Right lobe of liver (tissue), 6 donors: ENCODE measurements around the gene VPS35. TPM values are rescaled to one million over a fixed set of nuclear protein-coding genes. Genes with fewer than 3 reads are reported as not detected.

Source experiments
- ATAC-seq, 4 donors: fragments of 200-7000 bp; cut with Tn5 transposase; one replicate each; pipeline ENCODE4 v1.9.1; 2020; ENCODE audit warnings: mild to moderate bottlenecking in 4 of 4, moderate library complexity in 4 of 4
- DNase-seq, 3 donors: peaks; one replicate each; pipeline ENCODE4 v3.0.0-alpha.2; 2020
- H3K27ac ChIP-seq, 3 donors: fragments of 200-600 bp; one replicate each; pipeline ENCODE4 v1.8.0; 2022
- H3K27me3 ChIP-seq, 2 donors: fragments of 200-600 bp; one replicate each; pipeline ENCODE4 v1.8.0; 2022
- H3K36me3 ChIP-seq, 4 donors: fragments of 200-600 bp; sonication (generic) in 1 of 4; one replicate each; pipeline versions ENCODE4 v1.5.1 to v1.8.0; 2017 to 2022; ENCODE audit warnings: control low read depth in 1 of 4
- H3K4me1 ChIP-seq, 4 donors: fragments of 200-600 bp; sonication (generic) in 1 of 4; one replicate each; pipeline versions ENCODE4 v1.5.1 to v1.8.0; 2017 to 2022; ENCODE audit warnings: control low read depth in 1 of 4
- H3K4me3 ChIP-seq, 3 donors: fragments of 200-600 bp; one replicate each; pipeline ENCODE4 v1.8.0; 2022
- H3K9me3 ChIP-seq, 4 donors: fragments of 200-600 bp; sonication (generic) in 1 of 4; one replicate each; pipeline versions ENCODE4 v1.5.1 to v1.8.0; 2017 to 2022; ENCODE audit warnings: control low read depth in 1 of 4
- POLR2A ChIP-seq: fragments of 450-650 bp; IDR thresholded peaks from one replicate; pipeline ENCODE4 v1.6.1; 2017; ENCODE audit warnings: antibody characterized with exemption, mild to moderate bottlenecking
- WGBS: methylation state at CpG from one replicate; pipeline ENCODE4 v1.1.6; 2018; ENCODE audit warnings: low coverage, low lambda C conversion rate; ENCODE audit not compliant: insufficient coverage; ENCODE audit errors: missing lambda C conversion rate; 5-methylcytosine and 5-hydroxymethylcytosine counted together
- intact Hi-C, 2 donors: fragments of 100-400 bp; cut with DNase I; formaldehyde crosslinking; loops; one replicate each; pipeline versions ENCODE4 v1.11.2 to v1.14.1; 2022
- total RNA-seq, 6 experiments: library from RNA; depleted of rRNA in 2 of 6; stranded (reverse); fragments of >200 nt in 2 of 6; fragmentation: NEBNext Ultra II Directional in 3 of 6; extraction: Animal tissue kit (Norgen Biotek cat#: 25700) in 3 of 6; gene quantifications; one replicate each; pipeline versions ENCODE4 v1.1.0 to v1.2.4, GENCODE V29; 2016 to 2023
- TF ChIP-seq, protein P1 (sequence below), 4 donors: fragments of 200-600 bp in 3 of 4; fragments of 450-650 bp in 1 of 4; IDR thresholded peaks; one replicate each; pipeline versions ENCODE4 v1.5.1 to v1.8.0; 2016 to 2022; ENCODE audit warnings: antibody characterized with exemption in 4 of 4, mild to moderate bottlenecking in 2 of 4
- donor health status: DM: no; HTN: yes; CAD: no.
- donor health status: DM: no; HTN: no; CAD: no.
- donor health status: DM: no; HTN: no; CAD: no.
- donor health status: DM: no; HTN: yes; CAD: no.
- donor health status: DM: no; HTN: yes; CAD: no.

Gene VPS35
- total RNA-seq, 6 experiments from 2014 or later: 18.0 to 36.5 (median 28.9) TPM

DNA sequence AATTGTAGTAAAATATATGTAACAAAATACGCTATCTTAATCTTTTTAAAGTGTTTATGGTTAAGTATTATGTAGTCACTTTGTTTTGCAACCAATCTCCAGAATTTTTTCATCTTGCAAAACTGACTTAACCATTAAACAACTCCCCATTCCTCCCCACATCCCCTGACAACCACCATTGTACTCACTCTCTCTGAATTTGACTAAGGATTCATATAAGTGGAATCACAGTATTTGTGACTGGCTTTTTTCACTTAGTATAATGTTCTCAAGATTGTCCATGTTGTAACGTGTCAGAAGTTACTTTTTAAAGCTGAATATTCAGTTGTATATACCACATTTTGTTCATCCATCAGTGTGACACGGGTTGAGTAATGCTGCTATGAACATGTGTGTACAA is 11.1 kb upstream of the VPS35 start:
- ATAC-seq (no peak), DNase-seq (no peak)
- intact Hi-C loops: no loop called here
- no peak overlapping the region for H3K27ac ChIP-seq
- H3K9me3 ChIP-seq: no peaks in the 10 kb centered on the region
- H3K27me3 ChIP-seq: no peaks in the 10 kb centered on the region
- no peak overlapping the region for H3K4me3 ChIP-seq
- no peaks in the 10 kb centered on the region for H3K36me3 ChIP-seq
- 89% methylated on average over 3 of the region's 3 CpGs for WGBS
- TF ChIP-seq POLR2A: no peak
- TF ChIP-seq, protein P1, sequence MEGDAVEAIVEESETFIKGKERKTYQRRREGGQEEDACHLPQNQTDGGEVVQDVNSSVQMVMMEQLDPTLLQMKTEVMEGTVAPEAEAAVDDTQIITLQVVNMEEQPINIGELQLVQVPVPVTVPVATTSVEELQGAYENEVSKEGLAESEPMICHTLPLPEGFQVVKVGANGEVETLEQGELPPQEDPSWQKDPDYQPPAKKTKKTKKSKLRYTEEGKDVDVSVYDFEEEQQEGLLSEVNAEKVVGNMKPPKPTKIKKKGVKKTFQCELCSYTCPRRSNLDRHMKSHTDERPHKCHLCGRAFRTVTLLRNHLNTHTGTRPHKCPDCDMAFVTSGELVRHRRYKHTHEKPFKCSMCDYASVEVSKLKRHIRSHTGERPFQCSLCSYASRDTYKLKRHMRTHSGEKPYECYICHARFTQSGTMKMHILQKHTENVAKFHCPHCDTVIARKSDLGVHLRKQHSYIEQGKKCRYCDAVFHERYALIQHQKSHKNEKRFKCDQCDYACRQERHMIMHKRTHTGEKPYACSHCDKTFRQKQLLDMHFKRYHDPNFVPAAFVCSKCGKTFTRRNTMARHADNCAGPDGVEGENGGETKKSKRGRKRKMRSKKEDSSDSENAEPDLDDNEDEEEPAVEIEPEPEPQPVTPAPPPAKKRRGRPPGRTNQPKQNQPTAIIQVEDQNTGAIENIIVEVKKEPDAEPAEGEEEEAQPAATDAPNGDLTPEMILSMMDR (IDR thresholded peaks at IDR 0.05): no peak
- no peaks in the 10 kb centered on the region for H3K4me1 ChIP-seq

DNA sequence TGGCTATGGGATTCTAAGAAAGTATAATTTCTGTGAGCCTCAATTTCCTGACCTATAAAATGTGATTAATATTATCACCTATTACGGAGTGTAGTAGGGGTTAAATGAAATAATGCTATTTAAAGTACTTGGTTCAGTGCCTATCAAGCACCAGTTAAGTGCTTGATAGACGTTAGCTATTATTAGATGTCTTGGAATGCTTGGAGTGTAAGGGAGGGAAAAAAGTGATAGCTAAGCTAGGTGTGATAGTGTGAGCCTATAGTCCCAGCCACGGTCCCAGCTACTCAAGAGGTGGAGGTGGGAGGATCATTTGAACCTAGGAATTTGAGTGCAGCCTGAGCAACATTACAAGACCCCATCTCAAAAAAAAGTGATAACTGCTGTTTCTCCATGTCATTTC is 8.0 kb upstream of the VPS35 start:
- intact Hi-C loops: no loop called here
- H3K4me1 ChIP-seq: no peaks in the 10 kb centered on the region
- WGBS: 80% methylated on average over 3 of the region's 3 CpGs
- no peak for DNase-seq
- H3K9me3 ChIP-seq: no peaks in the 10 kb centered on the region
- no peaks in the 10 kb centered on the region for H3K27me3 ChIP-seq
- no peak overlapping the region for H3K27ac ChIP-seq
- H3K4me3 ChIP-seq: no peak overlapping the region
- TF ChIP-seq, protein P1 (IDR thresholded peaks at IDR 0.05): no peak
- no peak for TF ChIP-seq POLR2A
- no peak for ATAC-seq
- no peaks in the 10 kb centered on the region for H3K36me3 ChIP-seq

DNA sequence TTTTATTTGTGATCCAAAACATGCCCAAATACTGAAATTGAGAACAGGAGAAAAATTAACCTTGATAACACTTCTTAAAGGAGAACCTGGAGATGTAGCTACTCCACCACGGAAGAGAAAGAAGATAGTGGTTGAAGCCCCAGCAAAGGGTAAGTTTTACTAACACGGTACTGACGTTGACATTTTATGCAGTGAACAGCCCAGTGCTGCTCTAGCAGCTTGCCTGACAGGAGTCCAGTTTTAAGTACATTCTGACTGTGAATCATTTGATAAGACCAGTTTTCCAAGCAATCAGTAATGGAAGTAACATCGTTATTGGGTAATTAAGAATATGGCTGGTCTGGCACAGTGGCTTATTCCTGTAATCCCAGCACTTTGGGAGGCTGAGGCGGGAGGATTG is 7.0 kb upstream of the VPS35 start:
- Histone ChIP-seq H3K4me1 (peaks cover 0 to 2% (median 0%) of the 10 kb centered on the region in 4 donors), H3K4me3 (no peak overlapping the region), H3K36me3 (no peaks in the 10 kb centered on the region), H3K27me3 (no peaks in the 10 kb centered on the region), H3K27ac (no peak overlapping the region), H3K9me3 (no peaks in the 10 kb centered on the region)
- WGBS: 93% methylated on average over 5 of the region's 5 CpGs
- intact Hi-C loops: no loop called here
- DNase-seq (no peak), ATAC-seq (no peak)
- TF ChIP-seq, protein P1 (IDR thresholded peaks at IDR 0.05): no peak
- no peak for TF ChIP-seq POLR2A

DNA sequence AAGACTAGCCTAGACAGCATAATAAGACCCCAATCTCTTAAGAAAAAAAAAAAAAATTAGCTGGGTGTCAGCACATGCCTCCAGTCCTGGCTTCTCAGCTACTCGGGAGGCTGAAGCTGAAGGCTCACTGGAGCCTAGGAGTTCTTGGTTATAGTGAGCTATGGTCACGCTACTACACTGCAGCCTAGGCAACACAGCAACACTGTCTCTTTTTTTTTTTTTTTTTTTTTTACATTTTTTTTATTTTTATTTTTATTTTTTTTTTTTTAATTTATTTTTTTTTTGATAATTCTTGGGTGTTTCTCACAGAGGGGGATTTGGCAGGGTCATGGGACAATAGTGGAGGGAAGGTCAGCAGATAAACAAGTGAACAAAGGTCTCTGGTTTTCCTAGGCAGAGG is 4.6 kb upstream of the VPS35 start:
- peaks cover 0 to 12% (median 4%) of the 10 kb centered on the region in 4 donors for H3K4me1 ChIP-seq
- H3K36me3 ChIP-seq: no peaks in the 10 kb centered on the region
- intact Hi-C loops: no loop called here
- DNase-seq: no peak
- no peak for ATAC-seq
- no peak overlapping the region for H3K27ac ChIP-seq
- 87% methylated on average over 2 of the region's 2 CpGs for WGBS
- H3K27me3 ChIP-seq: no peaks in the 10 kb centered on the region
- H3K4me3 ChIP-seq: no peak overlapping the region
- no peaks in the 10 kb centered on the region for H3K9me3 ChIP-seq
- no peak for TF ChIP-seq POLR2A
- TF ChIP-seq, protein P1 (IDR thresholded peaks at IDR 0.05): no peak

DNA sequence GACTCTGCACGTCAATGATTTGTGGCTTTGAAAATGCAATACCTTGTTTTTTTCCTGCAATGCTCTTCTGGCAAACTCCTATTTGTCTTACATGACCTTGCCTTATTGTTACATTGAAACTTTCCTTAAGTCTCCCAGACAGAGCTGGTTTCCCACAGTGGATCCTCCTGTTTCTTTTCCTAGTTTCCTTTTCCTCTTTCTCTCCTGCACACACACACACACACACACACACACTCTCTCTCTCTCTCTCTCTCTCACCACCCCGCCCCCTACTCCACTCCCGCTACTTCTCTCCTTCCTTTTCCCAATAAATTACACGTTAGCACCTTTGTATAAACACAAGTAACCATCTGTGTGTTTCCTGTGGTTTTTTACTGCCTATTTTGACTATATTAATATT is 2.7 kb upstream of the VPS35 start:
- Histone ChIP-seq H3K36me3 (no peaks in the 10 kb centered on the region), H3K9me3 (no peaks in the 10 kb centered on the region), H3K27me3 (no peaks in the 10 kb centered on the region), H3K4me1 (peaks cover 0 to 22% (median 9%) of the 10 kb centered on the region in 4 donors), H3K27ac (no peak overlapping the region), H3K4me3 (no peak overlapping the region)
- ATAC-seq: no peak
- 38% methylated on average over 2 of the region's 4 CpGs for WGBS
- intact Hi-C loops: no loop called here
- no peak for DNase-seq
- TF ChIP-seq, protein P1 (IDR thresholded peaks at IDR 0.05): no peak
- TF ChIP-seq POLR2A: no peak
